Measurements from ENCODE around the gene FLAD1. TPM values are rescaled to one million over a fixed set of nuclear protein-coding genes. Genes with fewer than 3 reads are reported as not detected.

FLAD1 gene
- total and polyA plus RNA-seq, 2 of the 8 experiments (the other 6 are each of a cell fraction or from before 2014, with no cell fraction given), result 104 to 143 TPM

- no peak overlapping the region for H4K8ac ChIP-seq (ENCODE audit: extremely low read depth, insufficient read depth, low read length)
- FAIRE-seq (no peak), DNase-seq (ENCODE audit: low read depth in 1 of 2, low spot score in 2 of 2) (no peak)
- H2BK20ac ChIP-seq (ENCODE audit: low read length), result no peak overlapping the region
- no peaks in the 10 kb centered on the region for H3K36me3 ChIP-seq (ENCODE audit: control insufficient read depth in 2 of 4, insufficient read depth in 4 of 4, low read length in 3 of 4)
- H3K79me2 ChIP-seq (ENCODE audit: control insufficient read depth in 1 of 2, insufficient read depth in 2 of 2, low read length in 2 of 2), result no peaks in the 10 kb centered on the region
- POLR2A ChIA-PET (ENCODE audit: partially characterized antibody), result no interaction called here
- H2AFZ ChIP-seq (ENCODE audit: low read length), result no peak overlapping the region
- no peak overlapping the region for H2AK5ac ChIP-seq (ENCODE audit: low read depth, low read length)
- H4K91ac ChIP-seq (replicated peaks; ENCODE audit: insufficient read length, low read length), result no peak overlapping the region
- no peaks in the 10 kb centered on the region for H4K20me1 ChIP-seq (replicated peaks in 1 of 2; ENCODE audit: control insufficient read depth in 1 of 2, insufficient read depth in 2 of 2, low read length in 2 of 2)
- H3K4me1 ChIP-seq (replicated peaks in 1 of 4; ENCODE audit: control insufficient read depth in 3 of 4, insufficient read depth in 4 of 4, low read length in 3 of 4), result peaks cover 0 to 5% (median 0%) of the 10 kb centered on the region in 4 experiments; a peak in 2 of 7 replicates
- H3K4me3 ChIP-seq (ENCODE audit: extremely low read depth in 1 of 4, insufficient read depth in 2 of 4, low read depth in 3 of 4, low read length in 4 of 4), result no peak overlapping the region
- no peaks in the 10 kb centered on the region for H3K79me1 ChIP-seq (ENCODE audit: low read depth, low read length)
- no peak overlapping the region for H3K18ac ChIP-seq (ENCODE audit: extremely low read depth, low read length)
- H3K23ac ChIP-seq (ENCODE audit: insufficient read length), result no peak overlapping the region
- H3K56ac ChIP-seq (replicated peaks; ENCODE audit: insufficient read length, low read depth, low read length), result no peak overlapping the region
- no peaks in the 10 kb centered on the region for H3K23me2 ChIP-seq (ENCODE audit: low read depth, low read length)
- H2BK5ac ChIP-seq (ENCODE audit: low read depth, low read length), result no peak overlapping the region
- peaks cover 0 to 3% (median 0%) of the 10 kb centered on the region in 4 experiments; a peak in 1 of 7 replicates for H3K27me3 ChIP-seq (replicated peaks in 1 of 4; ENCODE audit: control insufficient read depth in 3 of 4, extremely low read depth in 1 of 4, insufficient read depth in 3 of 4, low read length in 3 of 4)
- H4K5ac ChIP-seq (ENCODE audit: insufficient read length, low read depth, low read length), result no peak overlapping the region
- no peak overlapping the region for H2BK12ac ChIP-seq (ENCODE audit: low read depth, low read length)
- H3K9ac ChIP-seq (replicated peaks in 1 of 4; ENCODE audit: extremely low read depth in 1 of 4, low read depth in 3 of 4, low read length in 3 of 4), result no peak overlapping the region
- WGBS, 2 experiments (ENCODE audit: extremely low coverage in 1 of 2, insufficient coverage in 1 of 2, insufficient read length in 1 of 2, insufficient replicate concordance in 2 of 2, low coverage in 1 of 2, low lambda C conversion rate in 2 of 2, missing lambda C conversion rate in 1 of 2), result 95% methylated on average over 6 of the region's 6 CpGs; no CpG with 5 or more reads in 1 of the 2 experiments
- no peak overlapping the region for H3K27ac ChIP-seq (ENCODE audit: low read depth, low read length)
- H3K4ac ChIP-seq (replicated peaks; ENCODE audit: insufficient read length, low read depth, low read length), result no peak overlapping the region
- no peak overlapping the region; the same call in 1 of the 2 replicates for H2BK15ac ChIP-seq (ENCODE audit: low read length)
- no peak overlapping the region for H3K4me2 ChIP-seq (ENCODE audit: insufficient read depth in 1 of 2, low read depth in 2 of 2, low read length in 2 of 2)
- H3K14ac ChIP-seq (ENCODE audit: insufficient read length), result no peak overlapping the region
- H3K9me3 ChIP-seq (ENCODE audit: insufficient read depth in 2 of 2, low read depth in 1 of 2, low read length in 1 of 2), result no peaks in the 10 kb centered on the region
- CTCF ChIA-PET (ENCODE audit: partially characterized antibody), result interaction anchor here (1.0 to 2.5 kb wide), 3 partner anchors 9 to 35 kb away, joined by 3 to 11 read pairs (median 6); no protein-coding TSS in a partner anchor
- no peak overlapping the region for H2BK120ac ChIP-seq (replicated peaks; ENCODE audit: low read depth, low read length)
- TF ChIP-seq CBX8 (IDR thresholded peaks at IDR 0.05; ENCODE audit: borderline replicate concordance, low read depth, low read length), result no peak
- TF ChIP-seq ASH2L (IDR thresholded peaks at IDR 0.05; ENCODE audit: low read length), result no peak
- TF ChIP-seq GABPA (IDR thresholded peaks at IDR 0.05; ENCODE audit: borderline replicate concordance, insufficient read depth, low read length), result no peak
- no peak for TF ChIP-seq HDAC2 (IDR thresholded peaks at IDR 0.05; ENCODE audit: borderline replicate concordance in 1 of 2, low read depth in 2 of 2, low read length in 2 of 2)
- no peak for TF ChIP-seq SUZ12 (IDR thresholded peaks at IDR 0.05; ENCODE audit: low read length)
- TF ChIP-seq BRCA1 (IDR thresholded peaks at IDR 0.05; ENCODE audit: low read depth, low read length), result no peak
- TF ChIP-seq, protein P1, sequence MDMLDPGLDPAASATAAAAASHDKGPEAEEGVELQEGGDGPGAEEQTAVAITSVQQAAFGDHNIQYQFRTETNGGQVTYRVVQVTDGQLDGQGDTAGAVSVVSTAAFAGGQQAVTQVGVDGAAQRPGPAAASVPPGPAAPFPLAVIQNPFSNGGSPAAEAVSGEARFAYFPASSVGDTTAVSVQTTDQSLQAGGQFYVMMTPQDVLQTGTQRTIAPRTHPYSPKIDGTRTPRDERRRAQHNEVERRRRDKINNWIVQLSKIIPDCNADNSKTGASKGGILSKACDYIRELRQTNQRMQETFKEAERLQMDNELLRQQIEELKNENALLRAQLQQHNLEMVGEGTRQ (IDR thresholded peaks at IDR 0.05; ENCODE audit: low read length), result no peak
- no peak for TF ChIP-seq RBBP5 (IDR thresholded peaks at IDR 0.05; ENCODE audit: borderline replicate concordance, low read depth, low read length)
- TF ChIP-seq NANOG (IDR thresholded peaks at IDR 0.05; ENCODE audit: insufficient read depth, low read depth, low read length, poor library complexity, severe bottlenecking), result no peak
- no peak for TF ChIP-seq JUN (IDR thresholded peaks at IDR 0.05; ENCODE audit: low read depth, low read length)
- no peak for TF ChIP-seq E2F6 (IDR thresholded peaks at IDR 0.05)
These were observed 43.4 kb downstream of the FLAD1 start for GRCh38 chr1:155026588-155026987.

Data from H1 (cell line).